Prostate gland (tissue), 2 donors: Measurements from ENCODE around the gene RPS4Y2.

Source experiments
- POLR2A ChIP-seq: fragments of 450-650 bp; IDR thresholded peaks from one replicate; pipeline ENCODE4 v1.6.1; 2016; ENCODE audit warnings: antibody characterized with exemption, mild to moderate bottlenecking
- POLR2AphosphoS5 ChIP-seq: sonication (generic); formaldehyde crosslinking; IDR thresholded peaks from one replicate; pipeline ENCODE4 v1.6.1; 2017; ENCODE audit warnings: antibody characterized with exemption
- TF ChIP-seq, protein P1 (sequence below), 4 experiments: fragments of 200-600 bp in 2 of 4; fragments of 450-650 bp in 2 of 4; sonication (generic) in 2 of 4; IDR thresholded peaks; 1 replicate in 3 of 4; 2 replicates in 1 of 4; pipeline ENCODE4 v1.5.1; 2016 to 2019; ENCODE audit warnings: antibody characterized with exemption in 4 of 4, mild to moderate bottlenecking in 2 of 4, moderate library complexity in 2 of 4

DNA sequence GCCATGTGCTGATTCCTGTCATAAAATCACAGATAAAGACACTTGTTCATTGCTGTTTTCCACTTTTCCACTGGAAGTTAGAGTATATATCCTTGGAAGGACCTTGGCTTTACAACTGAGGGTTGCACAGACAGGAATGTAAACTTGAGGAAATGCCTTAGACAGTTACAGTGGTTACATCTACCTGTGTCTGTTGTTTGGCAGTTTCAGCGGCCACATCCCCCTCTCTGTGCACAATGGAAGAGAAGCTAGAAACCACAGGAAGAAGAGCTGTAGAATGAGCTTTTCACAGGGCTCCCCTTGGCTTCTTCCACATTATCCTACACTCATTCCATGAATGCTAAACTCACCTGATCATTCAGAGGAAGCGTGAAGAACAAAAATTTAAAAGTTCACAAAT lies 9.0 kb upstream of the RPS4Y2 start:
- TF ChIP-seq POLR2AphosphoS5, result no peak
- TF ChIP-seq, protein P1, sequence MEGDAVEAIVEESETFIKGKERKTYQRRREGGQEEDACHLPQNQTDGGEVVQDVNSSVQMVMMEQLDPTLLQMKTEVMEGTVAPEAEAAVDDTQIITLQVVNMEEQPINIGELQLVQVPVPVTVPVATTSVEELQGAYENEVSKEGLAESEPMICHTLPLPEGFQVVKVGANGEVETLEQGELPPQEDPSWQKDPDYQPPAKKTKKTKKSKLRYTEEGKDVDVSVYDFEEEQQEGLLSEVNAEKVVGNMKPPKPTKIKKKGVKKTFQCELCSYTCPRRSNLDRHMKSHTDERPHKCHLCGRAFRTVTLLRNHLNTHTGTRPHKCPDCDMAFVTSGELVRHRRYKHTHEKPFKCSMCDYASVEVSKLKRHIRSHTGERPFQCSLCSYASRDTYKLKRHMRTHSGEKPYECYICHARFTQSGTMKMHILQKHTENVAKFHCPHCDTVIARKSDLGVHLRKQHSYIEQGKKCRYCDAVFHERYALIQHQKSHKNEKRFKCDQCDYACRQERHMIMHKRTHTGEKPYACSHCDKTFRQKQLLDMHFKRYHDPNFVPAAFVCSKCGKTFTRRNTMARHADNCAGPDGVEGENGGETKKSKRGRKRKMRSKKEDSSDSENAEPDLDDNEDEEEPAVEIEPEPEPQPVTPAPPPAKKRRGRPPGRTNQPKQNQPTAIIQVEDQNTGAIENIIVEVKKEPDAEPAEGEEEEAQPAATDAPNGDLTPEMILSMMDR (IDR thresholded peaks at IDR 0.05), result no peak
- TF ChIP-seq POLR2A, result no peak
